Measurements from ENCODE around the gene PELI2.
A peak's percentile ranks its signal among the peaks of the same experiment; 100 is the strongest.

Gene PELI2

DNA sequence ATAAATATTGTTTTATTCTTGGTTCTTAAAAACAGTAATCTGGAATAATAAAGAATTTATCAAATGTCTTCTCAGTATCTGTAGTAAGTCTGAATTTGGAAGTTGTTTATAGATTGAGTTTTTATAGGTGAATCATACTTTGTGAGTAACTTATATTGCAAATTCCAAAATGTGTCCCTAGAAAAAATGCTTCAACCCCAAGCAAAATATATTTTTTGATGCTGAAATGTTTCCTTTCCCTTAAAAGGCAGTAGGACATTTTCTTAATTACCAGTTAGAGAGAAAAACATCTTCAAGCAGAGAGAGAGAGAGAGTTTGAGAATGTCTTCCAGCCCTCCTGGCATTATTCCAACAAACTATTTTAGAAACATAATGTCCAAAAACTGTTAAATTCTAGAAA is 37.9 kb downstream of the PELI2 start:
- Histone ChIP-seq H2BK120ac (ENCODE audit: low read depth, low read length) (no peak overlapping the region), H3K9me3 (ENCODE audit: control insufficient read depth, low read length) (no peaks in the 10 kb centered on the region), H2BK15ac (ENCODE audit: low read depth, poor library complexity, severe bottlenecking) (no peak overlapping the region), H3K27me3 (ENCODE audit: control insufficient read depth in 1 of 2, insufficient read depth in 1 of 2, low read length in 2 of 2) (no peaks in the 10 kb centered on the region), H3K4me1 (ENCODE audit: control insufficient read depth, insufficient read depth, low read depth, low read length) (peaks cover 2% of the 10 kb centered on the region), H3K14ac (ENCODE audit: low read length in 2 of 2) (no peak overlapping the region), H4K91ac (ENCODE audit: low read length) (no peak overlapping the region), H3K23ac (ENCODE audit: low read length in 2 of 2) (no peak overlapping the region), H3K4me3 (ENCODE audit: insufficient read depth in 1 of 2, low read depth in 1 of 2, low read length in 2 of 2) (no peak overlapping the region), H3K18ac (ENCODE audit: low read depth in 1 of 2, low read length in 2 of 2) (no peak overlapping the region), H3K36me3 (ENCODE audit: control insufficient read depth in 1 of 2, insufficient read depth in 2 of 2, low read depth in 1 of 2, low read length in 2 of 2) (no peaks in the 10 kb centered on the region), H2BK12ac (ENCODE audit: low read length in 2 of 2) (no peak overlapping the region), H3K4ac (ENCODE audit: low read depth in 1 of 2, low read length in 2 of 2) (no peak overlapping the region), H3K79me1 (replicated peaks; ENCODE audit: low read length, poor library complexity, severe bottlenecking) (peaks cover 6% of the 10 kb centered on the region), H2AK5ac (ENCODE audit: low read length, severe bottlenecking) (no peak overlapping the region), H3K9ac (ENCODE audit: low read length) (no peak overlapping the region), H2BK5ac (ENCODE audit: low read depth, low read length, poor library complexity, severe bottlenecking) (no peak overlapping the region), H2AFZ (ENCODE audit: low read depth, low read length) (no peak overlapping the region), H3K4me2 (ENCODE audit: low read length, poor library complexity, severe bottlenecking) (no peak overlapping the region), H3K27ac (ENCODE audit: low read length, poor library complexity, severe bottlenecking) (no peak overlapping the region), H4K8ac (ENCODE audit: low read length) (no peak overlapping the region)
- DNase-seq, result no peak

DNA sequence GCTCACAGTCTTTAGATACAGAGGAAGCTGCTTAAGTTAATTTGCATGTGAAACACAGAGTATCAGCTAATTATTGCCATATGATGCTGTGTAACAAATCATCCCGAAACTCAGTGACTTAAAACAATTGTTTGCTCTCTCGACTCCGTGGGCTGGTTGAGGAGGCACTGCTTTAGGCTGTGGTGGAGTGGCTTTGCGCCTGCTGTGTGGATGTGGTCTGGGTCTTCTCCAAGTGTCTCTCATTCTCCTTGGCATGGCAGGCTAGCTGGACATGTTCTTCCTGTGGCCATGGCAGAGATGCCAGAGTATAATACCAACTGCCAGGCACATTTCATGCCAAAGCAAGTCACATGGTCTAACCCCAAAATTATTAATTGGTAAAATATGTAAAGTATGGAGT is 40.9 kb downstream of the PELI2 start:
- no peak overlapping the region for H2AFZ ChIP-seq (ENCODE audit: low read depth, low read length)
- H2BK12ac ChIP-seq (ENCODE audit: low read length in 2 of 2), result no peak overlapping the region
- 100% methylated on average over 4 of the region's 4 CpGs for WGBS
- no peaks in the 10 kb centered on the region for H3K27me3 ChIP-seq (ENCODE audit: control insufficient read depth in 1 of 2, insufficient read depth in 1 of 2, low read length in 2 of 2)
- no peak overlapping the region for H4K8ac ChIP-seq (ENCODE audit: low read length)
- H3K36me3 ChIP-seq (ENCODE audit: control insufficient read depth in 1 of 2, insufficient read depth in 2 of 2, low read depth in 1 of 2, low read length in 2 of 2), result no peaks in the 10 kb centered on the region
- H3K4me3 ChIP-seq (ENCODE audit: insufficient read depth in 1 of 2, low read depth in 1 of 2, low read length in 2 of 2), result no peak overlapping the region
- no peak overlapping the region for H3K4ac ChIP-seq (ENCODE audit: low read depth in 1 of 2, low read length in 2 of 2)
- H3K27ac ChIP-seq (ENCODE audit: low read length, poor library complexity, severe bottlenecking), result no peak overlapping the region
- no peak overlapping the region for H3K18ac ChIP-seq (ENCODE audit: low read depth in 1 of 2, low read length in 2 of 2)
- H2BK15ac ChIP-seq (ENCODE audit: low read depth, poor library complexity, severe bottlenecking), result no peak overlapping the region
- no peak overlapping the region for H3K14ac ChIP-seq (ENCODE audit: low read length in 2 of 2)
- H3K79me1 ChIP-seq (replicated peaks; ENCODE audit: low read length, poor library complexity, severe bottlenecking), result peaks cover 5% of the 10 kb centered on the region
- H3K4me1 ChIP-seq (ENCODE audit: control insufficient read depth, insufficient read depth, low read depth, low read length), result peaks cover 2% of the 10 kb centered on the region
- H2BK5ac ChIP-seq (ENCODE audit: low read depth, low read length, poor library complexity, severe bottlenecking), result no peak overlapping the region
- H3K4me2 ChIP-seq (ENCODE audit: low read length, poor library complexity, severe bottlenecking), result no peak overlapping the region
- no peak overlapping the region for H2BK120ac ChIP-seq (ENCODE audit: low read depth, low read length)
- DNase-seq, result no peak
- no peak overlapping the region for H3K9ac ChIP-seq (ENCODE audit: low read length)
- no peak overlapping the region for H2AK5ac ChIP-seq (ENCODE audit: low read length, severe bottlenecking)
- no peak overlapping the region for H3K23ac ChIP-seq (ENCODE audit: low read length in 2 of 2)
- no peak overlapping the region for H4K91ac ChIP-seq (ENCODE audit: low read length)
- H3K9me3 ChIP-seq (ENCODE audit: control insufficient read depth, low read length), result peaks cover 11% of the 10 kb centered on the region

DNA sequence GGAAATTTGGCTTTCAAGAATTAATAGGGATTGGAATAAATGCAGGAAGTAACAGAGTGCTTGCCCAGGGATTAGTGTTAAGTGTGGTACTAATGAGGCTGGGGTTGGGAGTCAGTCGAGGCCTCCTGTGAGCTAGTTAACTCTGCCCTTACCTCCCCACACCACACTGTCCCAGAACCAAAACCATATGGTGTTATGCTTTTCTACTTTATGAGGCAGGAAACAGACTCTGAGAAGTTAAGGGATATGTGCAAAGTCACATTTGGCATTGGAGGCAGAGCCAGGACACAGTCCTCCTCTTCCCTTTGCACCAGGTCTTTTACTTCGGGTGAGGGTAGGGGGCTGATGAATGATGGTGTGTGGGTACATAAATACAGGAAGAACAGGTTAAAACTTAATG is 41.9 kb downstream of the PELI2 start:
- Histone ChIP-seq H3K36me3 (ENCODE audit: control insufficient read depth in 1 of 2, insufficient read depth in 2 of 2, low read depth in 1 of 2, low read length in 2 of 2) (no peaks in the 10 kb centered on the region), H3K4me1 (ENCODE audit: control insufficient read depth, insufficient read depth, low read depth, low read length) (peaks cover 2% of the 10 kb centered on the region), H4K91ac (ENCODE audit: low read length) (no peak overlapping the region), H3K9ac (ENCODE audit: low read length) (no peak overlapping the region), H3K23ac (ENCODE audit: low read length in 2 of 2) (no peak overlapping the region), H3K27me3 (ENCODE audit: control insufficient read depth in 1 of 2, insufficient read depth in 1 of 2, low read length in 2 of 2) (no peaks in the 10 kb centered on the region), H3K9me3 (ENCODE audit: control insufficient read depth, low read length) (peaks cover 11% of the 10 kb centered on the region), H3K27ac (ENCODE audit: low read length, poor library complexity, severe bottlenecking) (no peak overlapping the region), H4K8ac (ENCODE audit: low read length) (peak overlapping the region; percentile 45), H2BK120ac (ENCODE audit: low read depth, low read length) (no peak overlapping the region), H2BK5ac (ENCODE audit: low read depth, low read length, poor library complexity, severe bottlenecking) (no peak overlapping the region), H3K79me1 (replicated peaks; ENCODE audit: low read length, poor library complexity, severe bottlenecking) (peaks cover 3% of the 10 kb centered on the region), H3K18ac (ENCODE audit: low read depth in 1 of 2, low read length in 2 of 2) (no peak overlapping the region), H3K14ac (ENCODE audit: low read length in 2 of 2) (no peak overlapping the region), H3K4me3 (ENCODE audit: insufficient read depth in 1 of 2, low read depth in 1 of 2, low read length in 2 of 2) (no peak overlapping the region), H3K4ac (ENCODE audit: low read depth in 1 of 2, low read length in 2 of 2) (no peak overlapping the region), H2AK5ac (ENCODE audit: low read length, severe bottlenecking) (no peak overlapping the region), H3K4me2 (ENCODE audit: low read length, poor library complexity, severe bottlenecking) (no peak overlapping the region), H2AFZ (ENCODE audit: low read depth, low read length) (no peak overlapping the region), H2BK12ac (ENCODE audit: low read length in 2 of 2) (no peak overlapping the region), H2BK15ac (ENCODE audit: low read depth, poor library complexity, severe bottlenecking) (no peak overlapping the region)
- WGBS, result 92% methylated on average over 1 of the region's 2 CpGs
- no peak for DNase-seq

DNA sequence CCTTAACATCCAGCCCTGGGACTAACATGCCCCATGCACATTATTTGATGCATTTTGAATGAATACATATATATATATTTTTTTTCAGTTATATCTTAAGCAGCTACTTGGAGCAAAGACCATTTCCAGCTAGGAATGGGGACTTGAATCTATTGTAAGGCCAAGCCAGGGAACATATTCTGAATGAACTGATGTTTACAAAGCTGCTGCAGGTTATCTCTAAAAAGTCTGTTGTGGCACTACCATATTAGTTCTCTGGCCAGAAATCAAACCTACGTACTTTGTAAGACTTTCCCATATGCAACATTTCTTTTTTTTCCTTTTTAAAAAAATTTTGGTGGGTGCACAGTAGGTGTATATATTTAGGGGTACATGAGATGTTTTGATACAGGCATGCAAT is 43.4 kb downstream of the PELI2 start:
- H3K4me3 ChIP-seq (ENCODE audit: insufficient read depth in 1 of 2, low read depth in 1 of 2, low read length in 2 of 2), result no peak overlapping the region
- H2AK5ac ChIP-seq (ENCODE audit: low read length, severe bottlenecking), result no peak overlapping the region
- no peak overlapping the region for H3K18ac ChIP-seq (ENCODE audit: low read depth in 1 of 2, low read length in 2 of 2)
- H3K79me1 ChIP-seq (replicated peaks; ENCODE audit: low read length, poor library complexity, severe bottlenecking), result peaks cover 3% of the 10 kb centered on the region
- no peaks in the 10 kb centered on the region for H3K36me3 ChIP-seq (ENCODE audit: control insufficient read depth in 1 of 2, insufficient read depth in 2 of 2, low read depth in 1 of 2, low read length in 2 of 2)
- no peaks in the 10 kb centered on the region for H3K27me3 ChIP-seq (ENCODE audit: control insufficient read depth in 1 of 2, insufficient read depth in 1 of 2, low read length in 2 of 2)
- no peak overlapping the region for H3K4me2 ChIP-seq (ENCODE audit: low read length, poor library complexity, severe bottlenecking)
- DNase-seq, result no peak
- H3K14ac ChIP-seq (ENCODE audit: low read length in 2 of 2), result no peak overlapping the region
- no peak overlapping the region for H4K91ac ChIP-seq (ENCODE audit: low read length)
- no peak overlapping the region for H2BK12ac ChIP-seq (ENCODE audit: low read length in 2 of 2)
- H2BK15ac ChIP-seq (ENCODE audit: low read depth, poor library complexity, severe bottlenecking), result no peak overlapping the region
- no peak overlapping the region for H4K8ac ChIP-seq (ENCODE audit: low read length)
- H3K9ac ChIP-seq (ENCODE audit: low read length), result no peak overlapping the region
- H3K9me3 ChIP-seq (ENCODE audit: control insufficient read depth, low read length), result peaks cover 25% of the 10 kb centered on the region
- H2BK120ac ChIP-seq (ENCODE audit: low read depth, low read length), result no peak overlapping the region
- H2AFZ ChIP-seq (ENCODE audit: low read depth, low read length), result no peak overlapping the region
- no peak overlapping the region for H3K27ac ChIP-seq (ENCODE audit: low read length, poor library complexity, severe bottlenecking)
- no peak overlapping the region for H3K23ac ChIP-seq (ENCODE audit: low read length in 2 of 2)
- H3K4ac ChIP-seq (ENCODE audit: low read depth in 1 of 2, low read length in 2 of 2), result no peak overlapping the region
- H3K4me1 ChIP-seq (ENCODE audit: control insufficient read depth, insufficient read depth, low read depth, low read length), result peaks cover 2% of the 10 kb centered on the region
- no CpG with 5 or more reads among the region's 1 CpG for WGBS
- no peak overlapping the region for H2BK5ac ChIP-seq (ENCODE audit: low read depth, low read length, poor library complexity, severe bottlenecking)
